Effector memory CD8-positive, alpha-beta T cell (primary cell): ENCODE results near the gene FOXS1.

Source experiments
- ATAC-seq: fragments of 150-1000 bp; cut with Tn5 transposase; replicated peaks from 2 replicates; pipeline ENCODE4 v1.10.0; 2021; ENCODE audit warnings: mild to moderate bottlenecking, moderate library complexity
- DNase-seq, 3 experiments: peaks; one replicate each; pipeline ENCODE4 v3.0.0; 2021
- H3K27ac Mint-ChIP-seq, 2 donors: one replicate each; pipeline ENCODE4 v1.8.0; 2022; ENCODE audit warnings: mild to moderate bottlenecking in 2 of 2, mixed read lengths in 2 of 2, moderate library complexity in 2 of 2
- H3K27me3 Mint-ChIP-seq, 2 donors: one replicate each; pipeline ENCODE4 v1.8.0; 2022; ENCODE audit warnings: mixed read lengths in 2 of 2
- H3K36me3 Mint-ChIP-seq: one replicate; pipeline ENCODE4 v1.8.0; 2022; ENCODE audit warnings: mild to moderate bottlenecking, moderate library complexity, mixed read lengths; ENCODE audit not compliant: insufficient read depth
- H3K4me1 Mint-ChIP-seq, 2 donors: one replicate each; pipeline ENCODE4 v1.8.0; 2022; ENCODE audit warnings: low read depth in 2 of 2, mixed read lengths in 2 of 2
- H3K4me3 Mint-ChIP-seq, 2 donors: one replicate each; pipeline ENCODE4 v1.8.0; 2022; ENCODE audit warnings: mild to moderate bottlenecking in 2 of 2, mixed read lengths in 2 of 2, moderate library complexity in 2 of 2
- H3K9me3 Mint-ChIP-seq, 2 donors: one replicate each; pipeline ENCODE4 v1.8.0; 2022; ENCODE audit warnings: mixed read lengths in 2 of 2
- total RNA-seq, 9 experiments: gene quantifications; one replicate each; lab custom pipeline; 2026; lab: John Stamatoyannopoulos, UW

Gene FOXS1
- total RNA-seq = 0 to 0.06 (median 0) reads per million in 9 experiments

- Mint-ChIP-seq H3K4me3 (no peak within 1 kb of the TSS), H3K27me3 (peaks cover 5 to 11% of the 10 kb centered on the region in 2 donors), H3K36me3 (no peaks in the 10 kb centered on the region), H3K27ac (no peak within 1 kb of the TSS), H3K9me3 (no peaks in the 10 kb centered on the region), H3K4me1 (no peaks in the 10 kb centered on the region)
- DNase-seq (no peak), ATAC-seq (peak; percentile 19)
These were observed at the start of gene FOXS1 for GRCh38 chr20:31845300-31845863. FOXS1 (minus strand) TSS chr20:31845604; CDS start chr20:31845542, 62 bp downstream.

GRCh38 chr20:31890646-31891045 is 45.2 kb upstream of the FOXS1 start:
- DNase-seq (no peak), ATAC-seq (no peak)
- Mint-ChIP-seq H3K27me3 (peaks cover 3 to 14% of the 10 kb centered on the region in 2 donors), H3K4me3 (no peak overlapping the region), H3K4me1 (peaks cover 0 to 2% of the 10 kb centered on the region in 2 donors), H3K27ac (no peak overlapping the region), H3K36me3 (no peaks in the 10 kb centered on the region), H3K9me3 (no peaks in the 10 kb centered on the region)

GRCh38 chr20:31883829-31884228 is 38.4 kb upstream of the FOXS1 start:
- DNase-seq = no peak
- Mint-ChIP-seq H3K36me3 (peaks cover 3% of the 10 kb centered on the region), H3K27me3 (peaks cover 16 to 22% of the 10 kb centered on the region in 2 donors), H3K27ac (no peak overlapping the region), H3K9me3 (no peaks in the 10 kb centered on the region), H3K4me1 (peaks cover 10 to 16% of the 10 kb centered on the region in 2 donors), H3K4me3 (no peak overlapping the region)
- no peak for ATAC-seq

GRCh38 chr20:31881945-31882344 is 36.5 kb upstream of the FOXS1 start:
- Mint-ChIP-seq H3K36me3 (peaks cover 3% of the 10 kb centered on the region), H3K27ac (no peak overlapping the region), H3K9me3 (no peaks in the 10 kb centered on the region), H3K27me3 (peaks cover 16 to 22% of the 10 kb centered on the region in 2 donors), H3K4me3 (no peak overlapping the region), H3K4me1 (peaks cover 10 to 16% of the 10 kb centered on the region in 2 donors)
- DNase-seq = no peak
- no peak for ATAC-seq

GRCh38 chr20:31879143-31879987 is 34.0 kb upstream of the FOXS1 start:
- Mint-ChIP-seq H3K4me1 (peaks cover 10 to 16% of the 10 kb centered on the region in 2 donors), H3K27me3 (peaks cover 6 to 8% of the 10 kb centered on the region in 2 donors), H3K9me3 (no peaks in the 10 kb centered on the region), H3K27ac (peak overlapping the region; percentile 62 to 90), H3K36me3 (peaks cover 3% of the 10 kb centered on the region), H3K4me3 (peak overlapping the region; percentile 94 to 97)
- DNase-seq (peak; percentile 59 to 67 (median 66)), ATAC-seq (peak; percentile 89)

GRCh38 chr20:31877684-31878083 is 32.3 kb upstream of the FOXS1 start:
- Mint-ChIP-seq H3K36me3 (peaks cover 3% of the 10 kb centered on the region), H3K27ac (no peak overlapping the region), H3K4me1 (peaks cover 10 to 16% of the 10 kb centered on the region in 2 donors), H3K27me3 (peaks cover 13 to 15% of the 10 kb centered on the region in 2 donors), H3K9me3 (no peaks in the 10 kb centered on the region), H3K4me3 (no peak overlapping the region)
- no peak for ATAC-seq
- DNase-seq = no peak

GRCh38 chr20:31875671-31876070 is 30.3 kb upstream of the FOXS1 start:
- H3K9me3 Mint-ChIP-seq = no peaks in the 10 kb centered on the region

GRCh38 chr20:31872406-31872805 is 27.0 kb upstream of the FOXS1 start:
- Mint-ChIP-seq H3K27me3 (peaks cover 41 to 55% of the 10 kb centered on the region in 2 donors), H3K27ac (no peak overlapping the region), H3K9me3 (no peaks in the 10 kb centered on the region), H3K4me1 (peaks cover 14% of the 10 kb centered on the region in 2 donors), H3K36me3 (peaks cover 4% of the 10 kb centered on the region), H3K4me3 (no peak overlapping the region)
- DNase-seq (no peak), ATAC-seq (no peak)

More at GRCh38 chr20:31875671-31876070, 30.3 kb upstream of the FOXS1 start:
- Mint-ChIP-seq H3K27me3 (peaks cover 28 to 31% of the 10 kb centered on the region in 2 donors), H3K4me1 (peaks cover 16 to 22% of the 10 kb centered on the region in 2 donors), H3K36me3 (peaks cover 7% of the 10 kb centered on the region), H3K27ac (no peak overlapping the region), H3K4me3 (no peak overlapping the region)
- ATAC-seq (no peak), DNase-seq (no peak)

GRCh38 chr20:31871618-31871954 is 26.2 kb upstream of the FOXS1 start:
- no peaks in the 10 kb centered on the region for H3K9me3 Mint-ChIP-seq
- H3K4me1 Mint-ChIP-seq = peaks cover 14% of the 10 kb centered on the region in 2 donors
- DNase-seq = no peak
- H3K36me3 Mint-ChIP-seq = peaks cover 4% of the 10 kb centered on the region
- peaks cover 41 to 55% of the 10 kb centered on the region in 2 donors for H3K27me3 Mint-ChIP-seq
- H3K4me3 Mint-ChIP-seq = peak overlapping the region in 1 of 2 donors; percentile 85
- H3K27ac Mint-ChIP-seq = no peak overlapping the region
- no peak for ATAC-seq

GRCh38 chr20:31870726-31871617 is 25.6 kb upstream of the FOXS1 start:
- peak overlapping the region in 1 of 2 donors; percentile 59 for H3K27ac Mint-ChIP-seq
- DNase-seq = no peak
- peak; percentile 31 for ATAC-seq
- peaks cover 4% of the 10 kb centered on the region for H3K36me3 Mint-ChIP-seq
- no peaks in the 10 kb centered on the region for H3K9me3 Mint-ChIP-seq
- H3K27me3 Mint-ChIP-seq = peaks cover 41 to 55% of the 10 kb centered on the region in 2 donors
- H3K4me1 Mint-ChIP-seq = peaks cover 14% of the 10 kb centered on the region in 2 donors
- peak overlapping the region; percentile 82 to 85 for H3K4me3 Mint-ChIP-seq

GRCh38 chr20:31869942-31870725 is 24.7 kb upstream of the FOXS1 start, which contains the start of the genes DUSP15 and TTLL9:
DUSP15 (minus strand) TSS chr20:31870527; CDS start chr20:31870337, 190 bp downstream.
TTLL9 (plus strand) TSS chr20:31870634; CDS start chr20:31871127, 493 bp downstream.
- Mint-ChIP-seq H3K4me3 (peak within 1 kb of the TSS; percentile 82 to 85), H3K27me3 (peaks cover 41 to 55% of the 10 kb centered on the region in 2 donors), H3K4me1 (peaks cover 14% of the 10 kb centered on the region in 2 donors), H3K27ac (peak within 1 kb of the TSS; percentile 5 to 59), H3K9me3 (no peaks in the 10 kb centered on the region), H3K36me3 (peaks cover 4% of the 10 kb centered on the region)
- peak; percentile 65 for ATAC-seq
- DNase-seq = peak in 1 of 3 experiments; percentile 17

- Mint-ChIP-seq H3K4me3 (peak overlapping the region; percentile 81 to 85), H3K27me3 (peaks cover 41 to 55% of the 10 kb centered on the region in 2 donors), H3K27ac (peak overlapping the region; percentile 5 to 49), H3K36me3 (peaks cover 4% of the 10 kb centered on the region), H3K4me1 (peaks cover 14% of the 10 kb centered on the region in 2 donors), H3K9me3 (no peaks in the 10 kb centered on the region)
- DNase-seq (no peak), ATAC-seq (no peak)
These were observed 24.2 kb upstream of the FOXS1 start for GRCh38 chr20:31869673-31869941.
